K562 (cell line): ENCODE results near the gene CELSR1. TPM values are rescaled to one million over a fixed set of nuclear protein-coding genes. Genes with fewer than 3 reads are reported as not detected.

Experiments
- ATAC-seq: fragments of 200-7000 bp; cut with Tn5 transposase; 3 replicates; pipeline ENCODE4 v1.9.1; 2020; ENCODE audit warnings: moderate library complexity
- BruUV-seq: library from RNA; stranded (reverse); fragments of 400-500 nt; replicated peaks from 2 replicates; lab custom pipeline; 2021; lab: Mats Ljungman, UMichigan
- CTCF ChIA-PET: fragments of 300-600 bp; formaldehyde crosslinking; extraction: SDS; loops from one replicate; lab custom pipeline; 2021; ENCODE audit warnings: low intra/inter-chr PET ratio; lab: Yijun Ruan, JAX
- POLR2A ChIA-PET: fragments of 300-600, 350-650 bp; sonication (Branson Sonifier 250); formaldehyde crosslinking; extraction: SDS; loops from one replicate; lab custom pipeline; 2021; ENCODE audit warnings: antibody characterized with exemption, inconsistent platforms; lab: Yijun Ruan, JAX
- DNase-seq, 4 experiments: peaks; one replicate each; pipeline versions ENCODE4 v3.0.0 to v3.0.0-alpha.2; 2011 to 2018; ENCODE audit warnings: low spot score in 3 of 4, mixed read lengths in 3 of 4; ENCODE audit errors: extremely low read depth in 1 of 4
- FAIRE-seq: peaks from 2 replicates; lab custom pipeline; 2011; peaks lifted over from hg19 to GRCh38; lab: Jason Lieb, UNC
- H2AFZ ChIP-seq: 2 replicates; pipeline ENCODE4 v1.6.0; 2011; ENCODE audit warnings: low read depth, low read length, control low read depth, inconsistent platforms
- H3K27ac ChIP-seq: fragments of 200-600 bp; 3 replicates; pipeline ENCODE4 v1.8.0; 2011; ENCODE audit warnings: low read depth, mild to moderate bottlenecking, control low read depth, inconsistent platforms, low read length, moderate library complexity, mixed read lengths; ENCODE audit errors: extremely low read depth
- H3K27me3 ChIP-seq, 2 experiments: fragments of 300-600 bp in 1 of 2; 2 replicates in 1 of 2; 3 replicates in 1 of 2; pipeline versions ENCODE4 v1.6.0 to v1.8.0; 2011; ENCODE audit warnings: inconsistent platforms in 2 of 2, low read length in 2 of 2, mild to moderate bottlenecking in 1 of 2, mixed read lengths in 1 of 2, moderate library complexity in 1 of 2; ENCODE audit not compliant: control insufficient read depth in 2 of 2, insufficient read depth in 2 of 2
- H3K36me3 ChIP-seq: fragments of 300-600 bp; 3 replicates; pipeline ENCODE4 v1.8.0; 2011; ENCODE audit warnings: mild to moderate bottlenecking, low read length, inconsistent platforms; ENCODE audit not compliant: control insufficient read depth, insufficient read depth
- H3K4me1 ChIP-seq, 2 experiments: fragments of 200-600 bp in 1 of 2; replicated peaks in 1 of 2; 2 replicates in 1 of 2; 3 replicates in 1 of 2; pipeline versions ENCODE4 v1.5.1 to v1.8.0; 2011; ENCODE audit warnings: inconsistent platforms in 2 of 2, low read length in 2 of 2, mild to moderate bottlenecking in 1 of 2, mixed read lengths in 1 of 2, moderate library complexity in 1 of 2; ENCODE audit not compliant: control insufficient read depth in 2 of 2, insufficient read depth in 2 of 2
- H3K4me2 ChIP-seq: 2 replicates; pipeline ENCODE4 v1.6.1; 2011; ENCODE audit warnings: low read length, control low read depth, inconsistent platforms, mixed read lengths; ENCODE audit not compliant: insufficient read depth
- H3K4me3 ChIP-seq: fragments of 200-600 bp; sonication (generic), shearing (Covaris generic); 2 replicates; pipeline ENCODE4 v1.5.1; 2016; ENCODE audit warnings: control low read depth, inconsistent platforms
- H3K79me2 ChIP-seq: fragments of 200-600 bp; 3 replicates; pipeline ENCODE4 v1.8.0; 2011; ENCODE audit warnings: low read length, inconsistent platforms; ENCODE audit not compliant: control insufficient read depth, insufficient read depth
- H3K9ac ChIP-seq, 2 experiments: 2 replicates each; pipeline versions ENCODE4 v1.6.0 to v1.6.1; 2011; ENCODE audit warnings: low read depth in 2 of 2, low read length in 2 of 2, control low read depth in 1 of 2, inconsistent platforms in 1 of 2, mild to moderate bottlenecking in 1 of 2, mixed read lengths in 1 of 2; ENCODE audit not compliant: insufficient read depth in 1 of 2
- H3K9me1 ChIP-seq: one replicate; pipeline ENCODE4 v1.6.0; 2011; ENCODE audit warnings: inconsistent platforms, mild to moderate bottlenecking, low read length, moderate library complexity; ENCODE audit not compliant: control insufficient read depth, insufficient read depth
- H3K9me3 ChIP-seq: replicated peaks from 2 replicates; pipeline ENCODE4 v1.5.1; 2011; ENCODE audit warnings: low read depth, low read length, inconsistent platforms; ENCODE audit not compliant: control insufficient read depth, insufficient read depth
- H4K20me1 ChIP-seq: replicated peaks from 2 replicates; pipeline ENCODE4 v1.6.1; 2011; ENCODE audit warnings: low read length, inconsistent platforms, mixed read lengths; ENCODE audit not compliant: control insufficient read depth, insufficient read depth
- BCL6 ChIP-seq: fragments of 250-450 bp; sonication (Bioruptor Pico); IDR thresholded peaks from 2 replicates; pipeline ENCODE4 v1.4.0; 2020
- GABPB1 ChIP-seq: sonication (generic); formaldehyde crosslinking; IDR thresholded peaks from 2 replicates; pipeline ENCODE4 v1.8.0; 2022; ENCODE audit warnings: mild to moderate bottlenecking, missing genetic modification reagents
- HNRNPL ChIP-seq: fragments of 200-400 bp; formaldehyde crosslinking; IDR thresholded peaks from 2 replicates; pipeline ENCODE4 v1.6.1; 2017; ENCODE audit warnings: low read depth, mild to moderate bottlenecking, low read length
- JUN ChIP-seq, 2 experiments: sonication (generic) in 1 of 2; formaldehyde crosslinking in 1 of 2; IDR thresholded peaks; 2 replicates each; pipeline versions ENCODE4 v1.6.1 to v1.8.0; 2012 to 2022; ENCODE audit warnings: borderline replicate concordance in 2 of 2, mild to moderate bottlenecking in 2 of 2, improper control_type of control experiment in 1 of 2, low read depth in 1 of 2, low read length in 1 of 2, missing genetic modification reagents in 1 of 2
- MAZ ChIP-seq, 2 experiments: fragments of 450-650 bp in 1 of 2; sonication (generic) in 1 of 2; formaldehyde crosslinking; IDR thresholded peaks in 1 of 2; conservative IDR thresholded peaks in 1 of 2; 2 replicates each; pipeline versions ENCODE4 v1.4.0 to v1.5.0; 2020; ENCODE audit warnings: mild to moderate bottlenecking in 1 of 2, missing genetic modification reagents in 1 of 2
- SUPT5H ChIP-seq: fragments of 450-650 bp; IDR thresholded peaks from 2 replicates; pipeline ENCODE4 v1.6.1; 2016
- ZBTB34 ChIP-seq: fragments of 250-450 bp; sonication (Bioruptor Pico); IDR thresholded peaks from 2 replicates; pipeline ENCODE4 v1.8.0; 2021; ENCODE audit warnings: mild to moderate bottlenecking, moderate library complexity
- ZNF197 ChIP-seq: fragments of 200-800 bp; sonication (Bioruptor generic); IDR thresholded peaks from 2 replicates; pipeline ENCODE4 v1.6.1; 2016; ENCODE audit warnings: low read depth, missing genetic modification characterization, missing compliant biosample characterization
- ZNF224 ChIP-seq: sonication (generic); formaldehyde crosslinking; IDR thresholded peaks from 2 replicates; pipeline ENCODE4 v1.8.0; 2022; ENCODE audit warnings: mild to moderate bottlenecking, missing genetic modification reagents
- ZNF41 ChIP-seq: fragments of 250-450 bp; sonication (Bioruptor Pico); conservative IDR thresholded peaks from 2 replicates; pipeline ENCODE4 v1.4.0; 2020; ENCODE audit warnings: mild to moderate bottlenecking
- ZNF785 ChIP-seq: fragments of 250-450 bp; sonication (Bioruptor Pico); IDR thresholded peaks from 2 replicates; pipeline ENCODE4 v1.4.0; 2020; ENCODE audit warnings: mild to moderate bottlenecking
- WGBS: fragments of 100-300 bp; shearing (Covaris generic); methylation state at CpG from one replicate; pipeline ENCODE4 v1.1.6; 2016; ENCODE audit warnings: low coverage, mixed read lengths; ENCODE audit not compliant: insufficient coverage; ENCODE audit errors: missing lambda C conversion rate; 5-methylcytosine and 5-hydroxymethylcytosine counted together
- in situ Hi-C: fragments of 300-500 bp; cut with MboI; formaldehyde crosslinking; loops from 4 replicates; pipeline ENCODE4 v1.15.0; 2018; ENCODE audit warnings: inconsistent platforms, mixed read lengths
- intact Hi-C: fragments of 100-400 bp; cut with micrococcal nuclease; formaldehyde crosslinking; loops from 2 replicates; pipeline ENCODE4 v1.14.2; 2022
- polyA plus RNA-seq, 8 experiments: library from polyadenylated mRNA; depleted of rRNA in 4 of 8; stranded (reverse) in 5 of 8; unstranded in 3 of 8; fragments of >200 nt; fragmentation: Nextera tagmentation in 2 of 8; fragmentation: Illumina TruSeq in 1 of 8; extraction: Ambion mirVana in 2 of 8; extraction: Trizol in 1 of 8; gene quantifications; 2 replicates each; pipeline versions ENCODE4 v1.2.1 to v1.2.3, GENCODE V29; 2011 to 2014; ENCODE audit warnings: inconsistent platforms in 1 of 8, missing spikeins in 1 of 8
- total RNA-seq, 7 experiments: library from RNA; depleted of rRNA in 6 of 7; stranded (reverse); fragments of >200 nt in 6 of 7; fragmentation: Illumina TruSeq in 2 of 7; extraction: Trizol in 2 of 7; gene quantifications; 2 replicates each; pipeline versions ENCODE4 v1.2.1 to v1.2.3, GENCODE V29; 2011 to 2021; ENCODE audit warnings: low replicate concordance in 1 of 7
- TF ChIP-seq, protein P1 (sequence below): fragments of 250-450 bp; sonication (Bioruptor Pico); IDR thresholded peaks from 2 replicates; pipeline ENCODE4 v1.8.0; 2021; ENCODE audit warnings: moderate library complexity, mild to moderate bottlenecking, inconsistent platforms
- TF ChIP-seq, protein P2 (sequence below), 2 experiments: fragments of 450-650 bp; conservative IDR thresholded peaks; 2 replicates each; pipeline ENCODE4 v1.6.1; 2017; ENCODE audit warnings: mild to moderate bottlenecking in 2 of 2, moderate library complexity in 2 of 2

CELSR1 gene
- total and polyA plus RNA-seq, 9 of the 15 experiments (the other 6 are each of a cell fraction or from before 2014, with no cell fraction given): under 0.01 to 0.09 TPM; not detected in 7

GRCh38 chr22:46518038-46518437 lies 19.4 kb downstream of the CELSR1 start:
- no peak for DNase-seq
- Histone ChIP-seq H3K36me3 (no peaks in the 10 kb centered on the region), H4K20me1 (no peaks in the 10 kb centered on the region), H2AFZ (no peak overlapping the region), H3K9ac (no peak overlapping the region), H3K4me2 (no peak overlapping the region), H3K9me1 (no peaks in the 10 kb centered on the region)
- ChIA-PET CTCF (no interaction called here), POLR2A (interaction anchor here (0.7 kb wide), 1 partner anchor 8 kb away, joined by 3 read pairs; no protein-coding TSS in a partner anchor)
- TF ChIP-seq, protein P1, sequence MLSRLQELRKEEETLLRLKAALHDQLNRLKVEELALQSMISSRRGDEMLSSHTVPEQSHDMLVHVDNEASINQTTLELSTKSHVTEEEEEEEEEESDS (CRISPR knock-in tag): no peak
- TF ChIP-seq, protein P2, sequence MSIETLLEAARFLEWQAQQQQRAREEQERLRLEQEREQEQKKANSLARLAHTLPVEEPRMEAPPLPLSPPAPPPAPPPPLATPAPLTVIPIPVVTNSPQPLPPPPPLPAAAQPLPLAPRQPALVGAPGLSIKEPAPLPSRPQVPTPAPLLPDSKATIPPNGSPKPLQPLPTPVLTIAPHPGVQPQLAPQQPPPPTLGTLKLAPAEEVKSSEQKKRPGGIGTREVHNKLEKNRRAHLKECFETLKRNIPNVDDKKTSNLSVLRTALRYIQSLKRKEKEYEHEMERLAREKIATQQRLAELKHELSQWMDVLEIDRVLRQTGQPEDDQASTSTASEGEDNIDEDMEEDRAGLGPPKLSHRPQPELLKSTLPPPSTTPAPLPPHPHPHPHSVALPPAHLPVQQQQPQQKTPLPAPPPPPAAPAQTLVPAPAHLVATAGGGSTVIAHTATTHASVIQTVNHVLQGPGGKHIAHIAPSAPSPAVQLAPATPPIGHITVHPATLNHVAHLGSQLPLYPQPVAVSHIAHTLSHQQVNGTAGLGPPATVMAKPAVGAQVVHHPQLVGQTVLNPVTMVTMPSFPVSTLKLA (conservative IDR thresholded peaks at IDR 0.05): no peak
- no peak for TF ChIP-seq BCL6 (CRISPR knock-in tag)
- TF ChIP-seq HNRNPL: no peak
- no peak for TF ChIP-seq ZBTB34
- TF ChIP-seq SUPT5H: no peak
- TF ChIP-seq MAZ (CRISPR knock-in tag; conservative IDR thresholded peaks at IDR 0.05 in 1 of 2, IDR thresholded peaks at IDR 0.05 in 1 of 2): no peak
- no peak for TF ChIP-seq GABPB1 (CRISPR knock-in tag)
- TF ChIP-seq ZNF197 (CRISPR knock-in tag): no peak
- TF ChIP-seq JUN (IDR thresholded peaks at IDR 0.05; ENCODE audit: borderline replicate concordance, low read depth, low read length): no peak
- no peak for TF ChIP-seq JUN (CRISPR knock-in tag; IDR thresholded peaks at IDR 0.05; ENCODE audit: borderline replicate concordance)
- TF ChIP-seq ZNF224: no peak
- TF ChIP-seq ZNF41 (CRISPR knock-in tag): no peak
- TF ChIP-seq ZNF785 (CRISPR knock-in tag): no peak
- TF ChIP-seq, all 486 proteins: peak for 0
- intact Hi-C loops: no loop called here
- in situ Hi-C loops: no loop called here
- Histone ChIP-seq H3K4me3 (no peak overlapping the region), H3K79me2 (no peaks in the 10 kb centered on the region), H3K27ac (no peak overlapping the region), H3K27me3 (peaks cover 9 to 57% of the 10 kb centered on the region in 2 experiments; a peak in 4 of 5 replicates), H3K9me3 (no peaks in the 10 kb centered on the region), H3K4me1 (peaks cover 0 to 6% of the 10 kb centered on the region in 2 experiments; a peak in 2 of 5 replicates)
- FAIRE-seq (no peak), ATAC-seq (no peak)
- WGBS: 1% methylated on average over 14 of the region's 18 CpGs
- BruUV-seq: no TSS peak
